PC-9 (cell line): ENCODE measurements around the gene CHEK2. TPM values are rescaled to one million over a fixed set of nuclear protein-coding genes. Genes with fewer than 3 reads are reported as not detected.

Experiments
- BruUV-seq: library from RNA; stranded (reverse); fragments of 400-500 nt; replicated peaks from 2 replicates; lab custom pipeline; 2021; lab: Mats Ljungman, UMichigan
- CTCF ChIA-PET: fragments of 300-600 bp; sonication (Branson Sonifier 250); formaldehyde crosslinking; loops from one replicate; lab custom pipeline; 2022; ENCODE audit warnings: antibody characterized with exemption; lab: Charles Lee
- POLR2A ChIA-PET: fragments of 300-600 bp; sonication (Branson Sonifier 250); formaldehyde crosslinking; loops from one replicate; lab custom pipeline; 2022; ENCODE audit warnings: antibody characterized with exemption; ENCODE audit not compliant: unreplicated experiment; lab: Charles Lee
- DNase-seq, 2 experiments: peaks; one replicate each; pipeline versions ENCODE4 v3.0.0 to v3.0.0-alpha.2; 2015 to 2022; ENCODE audit warnings: mixed read lengths in 1 of 2
- H2AFZ ChIP-seq: fragments of 200-600 bp; sonication (generic); 2 replicates; pipeline ENCODE4 v1.8.1; 2017; ENCODE audit warnings: antibody characterized with exemption
- H3F3A ChIP-seq: fragments of 200-600 bp; sonication (generic); 2 replicates; pipeline ENCODE4 v1.8.1; 2017; ENCODE audit warnings: antibody characterized with exemption, mild to moderate bottlenecking, low read depth; ENCODE audit not compliant: insufficient read depth
- H3K27ac ChIP-seq: fragments of 200-600 bp; sonication (generic); 2 replicates; pipeline ENCODE4 v1.6.1; 2016; ENCODE audit warnings: mixed run types
- H3K27me3 ChIP-seq: fragments of 200-600 bp; sonication (generic); 2 replicates; pipeline ENCODE4 v1.6.1; 2016; ENCODE audit warnings: low read depth, mixed run types; ENCODE audit not compliant: insufficient read depth
- H3K36me3 ChIP-seq: fragments of 200-600 bp; sonication (generic); 2 replicates; pipeline ENCODE4 v1.6.1; 2016; ENCODE audit warnings: low read depth, mixed run types
- H3K4me1 ChIP-seq: fragments of 200-600 bp; sonication (generic); replicated peaks from 2 replicates; pipeline ENCODE4 v1.6.1; 2016; ENCODE audit warnings: mixed run types; ENCODE audit not compliant: insufficient read depth
- H3K4me2 ChIP-seq: fragments of 200-600 bp; sonication (generic); 2 replicates; pipeline ENCODE4 v1.6.1; 2017; ENCODE audit warnings: mixed run types
- H3K4me3 ChIP-seq: fragments of 200-600 bp; sonication (generic); 2 replicates; pipeline ENCODE4 v1.6.1; 2016; ENCODE audit warnings: mixed run types
- H3K79me2 ChIP-seq: fragments of 200-600 bp; sonication (generic); 2 replicates; pipeline ENCODE4 v1.6.1; 2017; ENCODE audit warnings: low read depth, mixed run types
- H3K9me2 ChIP-seq: fragments of 200-600 bp; sonication (generic); 2 replicates; pipeline ENCODE4 v1.8.1; 2017; ENCODE audit warnings: mild to moderate bottlenecking; ENCODE audit not compliant: insufficient read depth
- H3K9me3 ChIP-seq: fragments of 200-600 bp; sonication (generic); 2 replicates; pipeline ENCODE4 v1.8.1; 2016; ENCODE audit warnings: low read depth; ENCODE audit not compliant: insufficient read depth
- H4K20me1 ChIP-seq: fragments of 200-600 bp; sonication (generic); 2 replicates; pipeline ENCODE4 v1.8.1; 2017; ENCODE audit not compliant: insufficient read depth
- CTCF ChIP-seq: fragments of 200-600 bp; sonication (generic); conservative IDR thresholded peaks from 2 replicates; pipeline ENCODE4 v1.6.1; 2017; ENCODE audit warnings: mixed run types, antibody characterized with exemption, mild to moderate bottlenecking, moderate library complexity
- EZH2 ChIP-seq: fragments of 200-600 bp; sonication (generic); IDR thresholded peaks from 2 replicates; pipeline ENCODE4 v1.8.0; 2017; ENCODE audit warnings: antibody characterized with exemption, low read depth
- intact Hi-C: fragments of 100-400 bp; cut with micrococcal nuclease; formaldehyde crosslinking; loops from one replicate; pipeline ENCODE4 v1.10.0; 2022; ENCODE audit not compliant: unreplicated experiment
- total RNA-seq: library from RNA; stranded (reverse); gene quantifications from 2 replicates; pipeline ENCODE4 v1.2.3, GENCODE V29; 2021

Gene CHEK2
- total RNA-seq, 1 experiment from 2014 or later: 32.8 TPM

DNA sequence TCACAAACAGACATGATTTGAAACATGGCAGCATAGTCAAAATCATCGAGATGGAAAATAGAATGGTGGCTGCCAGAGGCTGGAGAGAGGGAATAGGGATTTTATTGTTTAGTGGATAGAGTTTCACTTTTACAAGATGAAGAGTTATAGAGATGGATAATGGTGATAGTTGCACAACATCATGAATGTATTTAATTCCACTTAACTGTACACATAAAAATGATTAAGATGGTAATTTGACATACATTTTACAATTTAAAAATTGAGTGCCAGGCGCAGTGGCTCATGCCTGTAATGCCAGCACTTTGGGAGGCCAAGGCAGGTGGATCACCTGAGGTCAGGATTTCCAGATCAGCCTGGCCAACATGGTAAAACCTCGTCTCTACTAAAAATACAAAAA is 83.2 kb downstream of the CHEK2 start:
- intact Hi-C loops: no loop called here
- CTCF ChIA-PET: no interaction called here

DNA sequence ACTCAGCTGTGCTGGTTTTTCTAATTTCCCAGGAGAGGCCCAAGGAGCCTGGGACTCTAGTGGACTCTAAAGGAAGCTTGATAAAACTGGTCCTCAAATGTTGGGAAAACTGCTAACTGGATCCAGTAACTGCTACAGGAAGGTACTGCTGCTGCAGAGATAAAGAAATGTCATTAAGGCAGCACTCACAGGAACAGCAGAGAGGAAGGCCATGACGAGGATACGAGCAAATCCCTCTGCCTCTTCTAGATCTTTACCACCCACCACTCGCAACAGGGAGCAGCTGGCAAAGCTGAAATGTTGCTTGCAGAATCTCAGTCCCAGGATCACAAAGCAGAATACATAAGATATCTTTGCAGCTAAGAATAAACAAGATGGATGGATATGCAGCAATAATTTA is 85.4 kb downstream of the CHEK2 start:
- no TSS peak for BruUV-seq
- H3K27me3 ChIP-seq: no peaks in the 10 kb centered on the region
- DNase-seq: no peak
- H3K79me2 ChIP-seq: no peaks in the 10 kb centered on the region
- ChIA-PET POLR2A (no interaction called here), CTCF (no interaction called here)
- no peaks in the 10 kb centered on the region for H3K9me2 ChIP-seq
- H2AFZ ChIP-seq: no peak overlapping the region
- H4K20me1 ChIP-seq: no peaks in the 10 kb centered on the region
- H3F3A ChIP-seq: no peaks in the 10 kb centered on the region
- H3K4me2 ChIP-seq: no peak overlapping the region
- TF ChIP-seq CTCF: no peak
- no peak for TF ChIP-seq EZH2
- no peak overlapping the region for H3K4me3 ChIP-seq
- H3K27ac ChIP-seq: no peak overlapping the region
- H3K9me3 ChIP-seq: no peaks in the 10 kb centered on the region
- intact Hi-C loops: no loop called here
- H3K4me1 ChIP-seq: no peaks in the 10 kb centered on the region
- H3K36me3 ChIP-seq: no peaks in the 10 kb centered on the region

More for the DNA sequence above, 83.2 kb downstream of the CHEK2 start:
- Histone ChIP-seq H3F3A (no peaks in the 10 kb centered on the region; the same call in none of the 2 replicates), H3K4me2 (no peak overlapping the region), H3K4me1 (no peaks in the 10 kb centered on the region), H3K9me3 (no peaks in the 10 kb centered on the region), H3K36me3 (no peaks in the 10 kb centered on the region), H3K79me2 (no peaks in the 10 kb centered on the region), H4K20me1 (no peaks in the 10 kb centered on the region), H3K27me3 (no peaks in the 10 kb centered on the region), H3K4me3 (no peak overlapping the region), H2AFZ (no peak overlapping the region), H3K27ac (no peak overlapping the region), H3K9me2 (no peaks in the 10 kb centered on the region)
- no TSS peak for BruUV-seq
- TF ChIP-seq EZH2 (no peak), CTCF (no peak)
- POLR2A ChIA-PET: no interaction called here
- no peak for DNase-seq

DNA sequence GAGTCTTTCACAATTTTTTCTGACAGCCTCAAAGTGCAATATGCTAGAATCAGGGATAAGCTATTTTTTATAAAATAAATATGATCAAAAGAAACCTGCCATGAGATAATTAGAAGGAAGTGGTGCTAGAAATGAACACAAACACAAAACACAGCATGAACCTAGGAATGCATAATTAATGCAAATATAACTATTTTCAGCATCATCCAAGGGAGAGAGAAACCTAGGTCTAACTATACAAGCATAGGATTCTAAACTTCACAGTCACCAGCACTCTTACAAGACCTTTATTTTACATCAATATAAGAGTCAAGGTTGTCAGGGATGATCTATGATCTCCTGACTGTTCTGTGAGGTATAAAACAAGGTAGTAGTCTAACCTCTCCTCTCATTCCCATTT is 91.2 kb downstream of the CHEK2 start:
- H2AFZ ChIP-seq: no peak overlapping the region
- intact Hi-C loops: no loop called here
- TF ChIP-seq EZH2 (no peak), CTCF (no peak)
- H3K4me2 ChIP-seq: no peak overlapping the region
- no peaks in the 10 kb centered on the region for H3K9me3 ChIP-seq
- no peaks in the 10 kb centered on the region for H3K9me2 ChIP-seq
- H3K4me3 ChIP-seq: no peak overlapping the region
- no TSS peak for BruUV-seq
- H3K4me1 ChIP-seq: no peaks in the 10 kb centered on the region
- ChIA-PET CTCF (no interaction called here), POLR2A (no interaction called here)
- DNase-seq: no peak
- H3K79me2 ChIP-seq: no peaks in the 10 kb centered on the region
- H4K20me1 ChIP-seq: no peaks in the 10 kb centered on the region
- no peak overlapping the region for H3K27ac ChIP-seq
- H3K27me3 ChIP-seq: no peaks in the 10 kb centered on the region; the same call in 1 of the 2 replicates
- H3F3A ChIP-seq: no peaks in the 10 kb centered on the region
- H3K36me3 ChIP-seq: no peaks in the 10 kb centered on the region
